Right lobe of liver (tissue), 6 donors: ENCODE measurements around the gene SYT17. TPM values are rescaled to one million over a fixed set of nuclear protein-coding genes. Genes with fewer than 3 reads are reported as not detected.

Experiments used
- ATAC-seq, 4 donors: fragments of 200-7000 bp; cut with Tn5 transposase; one replicate each; pipeline ENCODE4 v1.9.1; 2020; ENCODE audit warnings: mild to moderate bottlenecking in 4 of 4, moderate library complexity in 4 of 4
- DNase-seq, 3 donors: peaks; one replicate each; pipeline ENCODE4 v3.0.0-alpha.2; 2020
- H3K27ac ChIP-seq, 3 donors: fragments of 200-600 bp; one replicate each; pipeline ENCODE4 v1.8.0; 2022
- H3K27me3 ChIP-seq, 2 donors: fragments of 200-600 bp; one replicate each; pipeline ENCODE4 v1.8.0; 2022
- H3K36me3 ChIP-seq, 4 donors: fragments of 200-600 bp; sonication (generic) in 1 of 4; one replicate each; pipeline versions ENCODE4 v1.5.1 to v1.8.0; 2017 to 2022; ENCODE audit warnings: control low read depth in 1 of 4
- H3K4me1 ChIP-seq, 4 donors: fragments of 200-600 bp; sonication (generic) in 1 of 4; one replicate each; pipeline versions ENCODE4 v1.5.1 to v1.8.0; 2017 to 2022; ENCODE audit warnings: control low read depth in 1 of 4
- H3K4me3 ChIP-seq, 3 donors: fragments of 200-600 bp; one replicate each; pipeline ENCODE4 v1.8.0; 2022
- H3K9me3 ChIP-seq, 4 donors: fragments of 200-600 bp; sonication (generic) in 1 of 4; one replicate each; pipeline versions ENCODE4 v1.5.1 to v1.8.0; 2017 to 2022; ENCODE audit warnings: control low read depth in 1 of 4
- CTCF ChIP-seq, 4 donors: fragments of 200-600 bp in 3 of 4; fragments of 450-650 bp in 1 of 4; IDR thresholded peaks; one replicate each; pipeline versions ENCODE4 v1.5.1 to v1.8.0; 2016 to 2022; ENCODE audit warnings: antibody characterized with exemption in 4 of 4, mild to moderate bottlenecking in 2 of 4
- POLR2A ChIP-seq: fragments of 450-650 bp; IDR thresholded peaks from one replicate; pipeline ENCODE4 v1.6.1; 2017; ENCODE audit warnings: antibody characterized with exemption, mild to moderate bottlenecking
- WGBS: methylation state at CpG from one replicate; pipeline ENCODE4 v1.1.6; 2018; ENCODE audit warnings: low coverage, low lambda C conversion rate; ENCODE audit not compliant: insufficient coverage; ENCODE audit errors: missing lambda C conversion rate; 5-methylcytosine and 5-hydroxymethylcytosine counted together
- intact Hi-C, 2 donors: fragments of 100-400 bp; cut with DNase I; formaldehyde crosslinking; loops; one replicate each; pipeline versions ENCODE4 v1.11.2 to v1.14.1; 2022
- total RNA-seq, 6 experiments: library from RNA; depleted of rRNA in 2 of 6; stranded (reverse); fragments of >200 nt in 2 of 6; fragmentation: NEBNext Ultra II Directional in 3 of 6; extraction: Animal tissue kit (Norgen Biotek cat#: 25700) in 3 of 6; gene quantifications; one replicate each; pipeline versions ENCODE4 v1.1.0 to v1.2.4, GENCODE V29; 2016 to 2023
- donor health status: DM: no; HTN: yes; CAD: no.
- donor health status: DM: no; HTN: no; CAD: no.
- donor health status: DM: no; HTN: no; CAD: no.
- donor health status: DM: no; HTN: yes; CAD: no.
- donor health status: DM: no; HTN: yes; CAD: no.

Gene SYT17
- total RNA-seq, 6 experiments from 2014 or later = 8.2 to 14.1 (median 9.5) TPM

GRCh38 chr16:19294156-19294649, 126.2 kb downstream of the SYT17 start:
- H3K27me3 ChIP-seq = no peaks in the 10 kb centered on the region
- no peaks in the 10 kb centered on the region for H3K36me3 ChIP-seq
- no peaks in the 10 kb centered on the region for H3K4me1 ChIP-seq
- WGBS = 3% methylated on average over 5 of the region's 5 CpGs
- DNase-seq = peak in 2 of 3 donors; percentile 47 to 66
- no peak for TF ChIP-seq CTCF (IDR thresholded peaks at IDR 0.05)
- no peak for TF ChIP-seq POLR2A
- no peak overlapping the region for H3K4me3 ChIP-seq
- intact Hi-C loops = no loop called here
- H3K9me3 ChIP-seq = no peaks in the 10 kb centered on the region
- ATAC-seq = peak; percentile 67 to 89 (median 76)
- H3K27ac ChIP-seq = no peak overlapping the region

- WGBS = 0% methylated on average over 2 of the region's 2 CpGs
- no peak overlapping the region for H3K27ac ChIP-seq
- TF ChIP-seq CTCF (IDR thresholded peaks at IDR 0.05) = no peak
- TF ChIP-seq POLR2A = no peak
- H3K9me3 ChIP-seq = no peaks in the 10 kb centered on the region
- intact Hi-C loops = no loop called here
- no peaks in the 10 kb centered on the region for H3K36me3 ChIP-seq
- DNase-seq = no peak
- no peaks in the 10 kb centered on the region for H3K4me1 ChIP-seq
- H3K4me3 ChIP-seq = no peak overlapping the region
- ATAC-seq = no peak
- H3K27me3 ChIP-seq = no peaks in the 10 kb centered on the region
These were observed 127.4 kb downstream of the SYT17 start for GRCh38 chr16:19295393-19295792.

GRCh38 chr16:19297454-19297853, 129.4 kb downstream of the SYT17 start:
- no peak for TF ChIP-seq POLR2A
- TF ChIP-seq CTCF (IDR thresholded peaks at IDR 0.05) = no peak
- intact Hi-C loops = no loop called here
- Histone ChIP-seq H3K4me1 (no peaks in the 10 kb centered on the region), H3K4me3 (no peak overlapping the region), H3K27ac (no peak overlapping the region), H3K9me3 (no peaks in the 10 kb centered on the region), H3K36me3 (no peaks in the 10 kb centered on the region), H3K27me3 (no peaks in the 10 kb centered on the region)
- no peak for ATAC-seq
- WGBS = 71% methylated on average over 1 of the region's 1 CpG
- DNase-seq = no peak

GRCh38 chr16:19299565-19299964, 131.5 kb downstream of the SYT17 start:
- WGBS = 62% methylated on average over 2 of the region's 2 CpGs
- ATAC-seq = no peak

More at GRCh38 chr16:19299565-19299964, 131.5 kb downstream of the SYT17 start:
- no peak overlapping the region for H3K27ac ChIP-seq
- H3K4me1 ChIP-seq = no peaks in the 10 kb centered on the region
- TF ChIP-seq POLR2A (no peak), CTCF (IDR thresholded peaks at IDR 0.05) (no peak)
- no peaks in the 10 kb centered on the region for H3K9me3 ChIP-seq
- no peaks in the 10 kb centered on the region for H3K36me3 ChIP-seq
- no peaks in the 10 kb centered on the region for H3K27me3 ChIP-seq
- H3K4me3 ChIP-seq = no peak overlapping the region
- intact Hi-C loops = no loop called here
- no peak for DNase-seq
